Stimulated activated naive CD8-positive, alpha-beta T cell treated with anti-CD3 and anti-CD28 coated beads, Interleukin-15, Interleukin-2, amounts not matched to agents 100 ng/mL and 50 ng/mL, for 24 hours (primary cell): ENCODE data around the gene FSTL4.
"Not testable (repeated sequence)": the region's sequence is repeated elsewhere in the genome, so short reads cannot be mapped to it uniquely, and the experiment has no call there.

ENCODE experiments used
- H3K27ac Mint-ChIP-seq: one replicate; pipeline ENCODE4 v1.8.0; 2021; ENCODE audit warnings: mild to moderate bottlenecking, mixed read lengths
- H3K27me3 Mint-ChIP-seq: one replicate; pipeline ENCODE4 v1.8.0; 2021; ENCODE audit warnings: mixed read lengths
- H3K36me3 Mint-ChIP-seq: one replicate; pipeline ENCODE4 v1.8.0; 2021; ENCODE audit warnings: low read depth, mixed read lengths
- H3K4me1 Mint-ChIP-seq: one replicate; pipeline ENCODE4 v1.8.0; 2021; ENCODE audit warnings: low read depth, mixed read lengths
- H3K4me3 Mint-ChIP-seq: one replicate; pipeline ENCODE4 v1.8.0; 2021; ENCODE audit warnings: mild to moderate bottlenecking, mixed read lengths
- H3K9me3 Mint-ChIP-seq: one replicate; pipeline ENCODE4 v1.8.0; 2021; ENCODE audit warnings: mixed read lengths

Gene FSTL4

GRCh38 chr5:133459474-133460160 is 152.7 kb downstream of the FSTL4 start:
- no peak overlapping the region for H3K4me3 Mint-ChIP-seq
- H3K4me1 Mint-ChIP-seq = peaks cover 3% of the 10 kb centered on the region
- H3K9me3 Mint-ChIP-seq = no peaks in the 10 kb centered on the region
- H3K27ac Mint-ChIP-seq = no peak overlapping the region
- H3K27me3 Mint-ChIP-seq = no peaks in the 10 kb centered on the region
- H3K36me3 Mint-ChIP-seq = no peaks in the 10 kb centered on the region

GRCh38 chr5:133458435-133458834 is 153.9 kb downstream of the FSTL4 start:
- Mint-ChIP-seq H3K4me1 (peaks cover 3% of the 10 kb centered on the region), H3K4me3 (no peak overlapping the region)

DNA sequence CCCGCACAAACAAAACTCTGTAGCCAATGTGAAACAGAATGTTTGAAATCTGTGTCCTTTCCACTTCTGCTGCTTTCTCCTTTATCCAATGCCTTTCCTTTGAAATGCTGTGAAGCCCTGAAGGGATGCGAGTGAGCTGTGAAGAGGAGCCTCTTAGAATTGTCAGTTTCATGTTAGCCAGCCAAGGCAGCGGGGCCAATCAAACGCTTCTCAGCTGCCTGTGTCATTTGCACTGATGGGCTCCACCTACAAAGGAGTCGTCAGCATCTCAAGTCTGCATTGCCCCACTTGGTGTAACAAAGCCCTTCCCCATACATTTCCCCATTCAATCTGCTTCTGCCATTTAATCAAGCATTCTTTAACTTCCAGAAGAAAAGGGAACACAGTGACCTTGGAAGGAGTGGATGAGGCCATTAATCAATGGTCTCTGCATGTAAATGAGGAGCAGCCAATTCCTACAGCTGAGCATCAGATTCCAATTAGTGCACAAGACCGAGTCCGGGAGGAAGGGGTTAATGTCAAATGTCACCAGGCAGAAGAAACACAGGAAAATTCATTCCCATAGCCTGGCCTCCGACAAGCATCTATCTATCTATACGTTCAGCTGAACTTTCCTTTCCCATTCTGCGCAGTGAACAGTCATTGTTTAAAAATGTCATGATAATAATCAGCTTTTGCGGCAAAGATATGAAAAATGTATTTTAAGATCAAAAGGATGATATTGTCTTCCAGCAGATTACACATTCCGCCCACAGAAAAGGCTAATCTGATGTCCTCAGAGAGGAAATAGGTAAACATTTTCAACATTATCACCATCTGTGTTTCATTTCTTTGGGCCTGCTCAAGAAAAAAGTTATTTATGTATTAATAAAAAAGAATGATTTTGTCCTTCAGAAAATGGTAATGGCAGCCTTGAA is 154.6 kb downstream of the FSTL4 start:
- Mint-ChIP-seq H3K4me1 (peaks cover 3% of the 10 kb centered on the region), H3K36me3 (no peaks in the 10 kb centered on the region), H3K4me3 (no peak overlapping the region), H3K27ac (no peak overlapping the region), H3K27me3 (peaks cover 3% of the 10 kb centered on the region), H3K9me3 (no peaks in the 10 kb centered on the region)

More at GRCh38 chr5:133458435-133458834, 153.9 kb downstream of the FSTL4 start:
- Mint-ChIP-seq H3K27me3 (no peaks in the 10 kb centered on the region), H3K36me3 (no peaks in the 10 kb centered on the region), H3K9me3 (no peaks in the 10 kb centered on the region), H3K27ac (no peak overlapping the region)

GRCh38 chr5:133456933-133457402 is 155.4 kb downstream of the FSTL4 start:
- peaks cover 3% of the 10 kb centered on the region for H3K4me1 Mint-ChIP-seq
- no peak overlapping the region for H3K4me3 Mint-ChIP-seq
- no peaks in the 10 kb centered on the region for H3K9me3 Mint-ChIP-seq
- H3K27ac Mint-ChIP-seq = no peak overlapping the region
- H3K36me3 Mint-ChIP-seq = no peaks in the 10 kb centered on the region
- peaks cover 3% of the 10 kb centered on the region for H3K27me3 Mint-ChIP-seq

DNA sequence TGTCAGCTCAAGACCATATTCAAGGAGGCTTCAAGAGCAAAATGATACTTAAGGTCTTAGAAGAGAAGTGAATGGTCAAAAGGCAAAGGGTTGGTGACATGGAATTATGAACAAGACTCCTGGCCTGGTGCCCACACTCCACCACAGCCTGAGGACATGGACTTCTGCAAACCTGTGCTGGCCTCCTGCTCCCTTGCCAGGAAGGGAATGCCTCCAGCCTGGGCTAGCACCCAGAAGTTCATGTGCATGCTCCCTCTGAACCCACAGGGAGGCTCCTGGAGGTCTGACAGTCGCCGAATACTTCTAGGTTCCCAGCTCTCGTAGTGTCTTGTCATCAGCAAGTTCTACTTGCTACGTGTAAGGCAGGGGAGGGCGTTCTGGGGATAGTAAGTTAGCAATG is 156.7 kb downstream of the FSTL4 start:
- Mint-ChIP-seq H3K4me1 (peaks cover 3% of the 10 kb centered on the region), H3K27me3 (peaks cover 7% of the 10 kb centered on the region), H3K9me3 (no peaks in the 10 kb centered on the region), H3K27ac (no peak overlapping the region), H3K4me3 (no peak overlapping the region), H3K36me3 (no peaks in the 10 kb centered on the region)

DNA sequence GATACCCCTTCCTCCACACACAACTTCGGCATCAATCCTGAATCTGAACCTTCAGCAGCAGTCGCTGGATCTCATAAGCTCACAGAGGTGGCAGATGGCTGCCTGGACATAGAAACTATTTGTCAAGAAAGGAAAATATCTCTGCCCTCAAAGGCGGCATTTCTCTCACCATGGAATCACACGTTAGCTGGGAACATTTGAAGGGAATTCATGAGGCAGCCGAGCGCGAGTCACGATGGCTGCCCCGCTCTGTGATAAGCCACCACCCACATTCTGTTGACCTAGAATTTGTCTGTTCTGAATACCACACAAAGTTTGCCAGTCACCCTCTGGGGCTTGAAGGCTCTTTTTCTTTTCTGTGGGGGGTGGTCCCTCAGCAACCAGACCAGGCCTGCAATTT is 157.9 kb downstream of the FSTL4 start:
- Mint-ChIP-seq H3K36me3 (no peaks in the 10 kb centered on the region), H3K27me3 (peaks cover 8% of the 10 kb centered on the region), H3K27ac (no peak overlapping the region), H3K4me1 (no peaks in the 10 kb centered on the region), H3K9me3 (no peaks in the 10 kb centered on the region), H3K4me3 (no peak overlapping the region)

GRCh38 chr5:133453831-133454230 is 158.5 kb downstream of the FSTL4 start:
- H3K27ac Mint-ChIP-seq = no peak overlapping the region
- H3K9me3 Mint-ChIP-seq = no peaks in the 10 kb centered on the region
- peaks cover 8% of the 10 kb centered on the region for H3K27me3 Mint-ChIP-seq
- no peaks in the 10 kb centered on the region for H3K36me3 Mint-ChIP-seq
- no peak overlapping the region for H3K4me3 Mint-ChIP-seq
- no peaks in the 10 kb centered on the region for H3K4me1 Mint-ChIP-seq

DNA sequence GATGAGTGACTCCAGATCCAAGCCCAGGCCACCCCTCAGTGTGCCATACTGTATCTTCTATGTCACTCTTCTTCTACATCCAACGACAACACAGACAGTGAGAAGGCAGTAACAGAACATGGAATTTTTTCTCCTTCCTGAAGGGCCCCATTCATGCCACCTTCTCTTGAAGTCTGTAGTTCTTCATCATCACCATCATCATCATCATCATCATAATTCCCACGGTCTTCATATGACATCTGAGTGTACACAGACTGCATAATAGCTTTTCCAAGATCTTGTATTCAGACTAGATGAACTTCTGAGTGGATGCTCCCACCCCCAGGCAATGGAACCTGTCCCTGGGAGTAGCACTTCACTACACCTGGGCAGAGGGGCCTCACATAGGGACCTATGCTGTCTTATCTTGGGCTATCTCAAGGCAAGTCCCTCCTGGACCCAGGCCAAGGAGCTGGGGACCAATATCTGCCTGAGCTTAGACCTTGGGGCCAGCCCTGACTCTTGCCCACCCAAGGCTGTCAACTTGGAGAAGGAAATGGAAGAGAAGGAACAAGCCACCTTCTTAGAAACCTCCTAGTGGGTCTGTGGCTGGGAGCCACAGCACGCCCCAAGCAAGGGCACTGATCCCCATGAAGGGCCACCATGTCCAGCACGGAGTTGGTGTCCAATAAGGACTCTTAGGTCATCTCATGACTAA is 159.1 kb downstream of the FSTL4 start:
- Mint-ChIP-seq H3K36me3 (no peaks in the 10 kb centered on the region), H3K4me3 (no peak overlapping the region), H3K4me1 (no peaks in the 10 kb centered on the region), H3K27ac (no peak overlapping the region), H3K9me3 (no peaks in the 10 kb centered on the region), H3K27me3 (peaks cover 8% of the 10 kb centered on the region)

DNA sequence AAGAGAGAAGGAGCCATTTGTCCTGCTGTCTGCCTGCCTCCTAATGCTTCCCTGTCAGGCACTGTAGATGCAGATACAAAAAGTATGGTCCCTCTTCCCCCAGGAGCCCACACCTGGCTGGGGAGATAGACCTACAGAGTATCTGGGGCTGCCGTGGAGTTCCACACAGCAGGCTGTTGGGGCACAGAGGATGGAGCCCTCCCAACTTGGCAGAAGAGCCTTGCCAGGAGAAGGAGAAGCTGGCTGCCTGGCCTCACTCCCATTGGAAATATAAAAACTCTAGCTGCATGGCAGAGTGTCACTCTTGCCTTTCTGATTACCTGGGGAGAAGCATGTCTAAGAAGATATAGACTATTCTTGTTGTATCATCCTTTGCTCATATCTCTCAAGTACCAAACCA is 160.4 kb downstream of the FSTL4 start:
- H3K36me3 Mint-ChIP-seq = no peaks in the 10 kb centered on the region
- H3K27me3 Mint-ChIP-seq = peaks cover 8% of the 10 kb centered on the region

DNA sequence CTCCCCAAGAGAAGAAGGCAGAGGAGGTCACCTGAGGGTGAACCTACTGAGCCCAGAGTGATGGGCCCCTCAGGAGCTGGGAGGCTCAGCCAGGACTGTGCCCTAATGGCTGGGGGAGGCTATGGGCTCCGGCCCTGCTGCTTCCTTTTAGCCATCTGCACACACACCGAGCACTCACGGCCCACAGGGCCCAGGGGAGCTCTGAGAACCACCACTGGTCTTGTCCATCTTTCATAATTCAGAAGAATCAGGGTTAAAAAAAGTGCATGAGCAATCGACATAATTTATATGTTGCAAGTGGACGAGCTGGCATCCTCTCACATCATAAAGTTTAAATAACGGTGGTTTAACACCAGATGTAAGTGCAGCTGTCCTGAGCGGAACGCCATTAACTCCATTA is 162.1 kb downstream of the FSTL4 start:
- Mint-ChIP-seq H3K27me3 (peaks cover 8% of the 10 kb centered on the region), H3K27ac (no peak overlapping the region), H3K36me3 (no peaks in the 10 kb centered on the region), H3K4me1 (no peaks in the 10 kb centered on the region), H3K4me3 (no peak overlapping the region), H3K9me3 (no peaks in the 10 kb centered on the region)

More for the DNA sequence above, 160.4 kb downstream of the FSTL4 start:
- Mint-ChIP-seq H3K27ac (no peak overlapping the region), H3K4me1 (no peaks in the 10 kb centered on the region), H3K4me3 (no peak overlapping the region), H3K9me3 (no peaks in the 10 kb centered on the region)

DNA sequence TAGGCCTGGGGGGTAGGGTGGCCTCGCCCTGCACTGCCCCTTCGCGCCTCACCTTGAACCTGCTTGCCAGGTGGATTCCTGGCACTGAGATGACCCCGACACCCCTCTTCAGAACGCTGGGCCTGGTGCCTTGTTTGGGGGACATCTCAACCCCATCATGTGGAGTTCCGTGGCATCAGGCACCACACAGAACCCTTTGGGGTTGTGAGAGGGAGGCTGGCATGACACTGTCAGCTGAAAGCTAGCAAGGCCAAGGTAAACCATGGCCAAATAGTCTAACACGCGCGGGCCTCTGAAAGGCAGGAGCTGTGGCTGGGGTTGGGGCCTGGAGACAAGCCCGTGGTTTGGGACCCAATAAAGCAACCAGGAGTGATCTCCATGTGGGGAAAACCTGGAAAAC is 163.2 kb downstream of the FSTL4 start:
- Mint-ChIP-seq H3K36me3 (no peaks in the 10 kb centered on the region), H3K27ac (no peak overlapping the region), H3K4me1 (no peaks in the 10 kb centered on the region), H3K27me3 (peaks cover 8% of the 10 kb centered on the region), H3K4me3 (no peak overlapping the region), H3K9me3 (no peaks in the 10 kb centered on the region)

- H3K36me3 Mint-ChIP-seq = no peaks in the 10 kb centered on the region
- no peak overlapping the region for H3K4me3 Mint-ChIP-seq
- no peaks in the 10 kb centered on the region for H3K9me3 Mint-ChIP-seq
- H3K27me3 Mint-ChIP-seq = peaks cover 5% of the 10 kb centered on the region
- H3K4me1 Mint-ChIP-seq = no peaks in the 10 kb centered on the region
- H3K27ac Mint-ChIP-seq = no peak overlapping the region
These were observed 165.9 kb downstream of the FSTL4 start for GRCh38 chr5:133446440-133446839.

- H3K9me3 Mint-ChIP-seq = no peaks in the 10 kb centered on the region
- H3K36me3 Mint-ChIP-seq = no peaks in the 10 kb centered on the region
- peaks cover 2% of the 10 kb centered on the region for H3K27me3 Mint-ChIP-seq
- no peak overlapping the region for H3K4me3 Mint-ChIP-seq
- no peak overlapping the region for H3K27ac Mint-ChIP-seq
- H3K4me1 Mint-ChIP-seq = no peaks in the 10 kb centered on the region
These were observed 166.6 kb downstream of the FSTL4 start for GRCh38 chr5:133445744-133446143.

DNA sequence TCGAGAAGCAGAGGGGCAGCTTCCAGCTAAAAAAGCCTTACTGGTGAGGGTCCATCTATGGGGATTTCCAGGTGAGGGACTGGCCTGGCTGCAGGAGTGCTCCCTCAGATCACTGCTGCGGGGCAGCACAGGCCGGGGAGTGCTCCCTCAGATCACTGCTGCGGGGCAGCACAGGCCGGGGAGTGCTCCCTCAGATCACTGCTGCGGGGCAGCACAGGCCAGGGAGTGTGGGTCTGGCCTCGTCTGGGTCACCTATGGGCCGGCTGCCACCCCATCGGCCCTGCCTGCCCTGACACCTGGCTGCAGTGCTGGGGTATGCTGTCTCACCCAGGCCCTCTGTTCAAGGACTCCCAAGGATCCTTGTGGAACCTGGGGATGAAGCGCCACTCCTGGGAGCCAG is 167.1 kb downstream of the FSTL4 start:
- H3K36me3 Mint-ChIP-seq, H3K27ac Mint-ChIP-seq, H3K4me3 Mint-ChIP-seq, H3K9me3 Mint-ChIP-seq, H3K4me1 Mint-ChIP-seq, H3K27me3 Mint-ChIP-seq: not testable (repeated sequence)

DNA sequence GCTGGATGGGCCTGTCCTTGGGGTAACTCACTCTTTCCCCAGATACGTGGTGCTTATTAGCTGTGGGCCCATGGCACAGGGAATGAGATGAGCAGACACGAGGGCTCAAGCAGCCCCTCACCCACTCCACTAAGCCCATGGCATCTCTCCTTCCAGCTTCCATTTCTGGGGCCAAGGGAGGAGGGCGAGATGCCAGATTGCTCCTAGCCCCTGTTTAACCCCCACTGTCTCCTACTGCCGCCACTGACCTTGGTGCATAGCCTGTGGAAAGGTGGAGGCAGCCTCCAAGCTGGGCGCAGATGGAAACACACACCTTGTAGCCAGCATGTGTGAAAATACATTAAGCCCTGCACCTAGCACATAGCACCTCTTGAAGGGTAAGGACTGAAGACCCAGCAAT is 167.6 kb downstream of the FSTL4 start:
- Mint-ChIP-seq H3K27ac (no peak overlapping the region), H3K4me1 (no peaks in the 10 kb centered on the region), H3K27me3 (no peaks in the 10 kb centered on the region), H3K9me3 (no peaks in the 10 kb centered on the region), H3K4me3 (no peak overlapping the region), H3K36me3 (no peaks in the 10 kb centered on the region)
